CD4-positive, alpha-beta T cell treated with Interleukin-12 subunit alpha and Interleukin-12 subunit beta, for 1 hour (primary cell): Measurements from ENCODE around the gene GAS2.

Experiments used
- DNase-seq: peaks from one replicate; pipeline ENCODE4 v3.0.0-alpha.2; 2020

The GAS2 gene

GRCh38 chr11:22730319-22730718, 63.9 kb downstream of the GAS2 start:
- DNase-seq, result peak; percentile 11

GRCh38 chr11:22732588-22732987, 66.2 kb downstream of the GAS2 start:
- no peak for DNase-seq

- no peak for DNase-seq
Measured at GRCh38 chr11:22733475-22734248, 67.3 kb downstream of the GAS2 start.

GRCh38 chr11:22734628-22735345, 68.4 kb downstream of the GAS2 start:
- no peak for DNase-seq

- no peak for DNase-seq
Measured at GRCh38 chr11:22742157-22742613, 75.8 kb downstream of the GAS2 start.

- no peak for DNase-seq
Measured at GRCh38 chr11:22749536-22749935, 83.1 kb downstream of the GAS2 start.

GRCh38 chr11:22752908-22753310, 86.5 kb downstream of the GAS2 start:
- DNase-seq, result no peak

- no peak for DNase-seq
Measured at GRCh38 chr11:22753416-22753815, 87.0 kb downstream of the GAS2 start.

GRCh38 chr11:22761066-22761465, 94.7 kb downstream of the GAS2 start:
- DNase-seq, result no peak

GRCh38 chr11:22763166-22763565, 96.8 kb downstream of the GAS2 start:
- DNase-seq, result no peak

GRCh38 chr11:22764735-22765134, 98.3 kb downstream of the GAS2 start:
- DNase-seq, result no peak

GRCh38 chr11:22768281-22768680, 101.9 kb downstream of the GAS2 start:
- no peak for DNase-seq

- no peak for DNase-seq
Measured at GRCh38 chr11:22769081-22769480, 102.7 kb downstream of the GAS2 start.

- no peak for DNase-seq
Measured at GRCh38 chr11:22774716-22775115, 108.3 kb downstream of the GAS2 start.

GRCh38 chr11:22775248-22775647, 108.8 kb downstream of the GAS2 start:
- no peak for DNase-seq

- no peak for DNase-seq
Measured at GRCh38 chr11:22778642-22779041, 112.2 kb downstream of the GAS2 start.

GRCh38 chr11:22779850-22780249, 113.4 kb downstream of the GAS2 start:
- DNase-seq, result no peak

GRCh38 chr11:22780952-22781593, 114.7 kb downstream of the GAS2 start:
- peak; percentile 2 for DNase-seq

GRCh38 chr11:22785251-22785650, 118.8 kb downstream of the GAS2 start:
- DNase-seq, result no peak

GRCh38 chr11:22786475-22786874, 120.1 kb downstream of the GAS2 start:
- DNase-seq, result no peak

- no peak for DNase-seq
Measured at GRCh38 chr11:22787055-22787454, 120.6 kb downstream of the GAS2 start.

GRCh38 chr11:22787551-22788162, 121.2 kb downstream of the GAS2 start:
- DNase-seq, result peak; percentile 47

GRCh38 chr11:22792497-22792896, 126.1 kb downstream of the GAS2 start:
- DNase-seq, result no peak
